ENCODE data around the gene EDC4. TPM values are rescaled to one million over a fixed set of nuclear protein-coding genes. Genes with fewer than 3 reads are reported as not detected.

EDC4 gene
- total and polyA plus RNA-seq, 2 donors from 2014 or later = 44.7 to 56.5 TPM

- peaks cover 0 to 21% (median 17%) of the 10 kb centered on the region in 3 donors for H3K4me1 ChIP-seq (ENCODE audit: control insufficient read depth in 2 of 3, insufficient read depth in 2 of 3, low read depth in 1 of 3, low read length in 3 of 3)
- TF ChIP-seq CTCF (IDR thresholded peaks at IDR 0.05; ENCODE audit: borderline replicate concordance, extremely low read depth, insufficient read depth) = no peak
- intact Hi-C loops (cut with DNase I) = no loop called here
- no peak overlapping the region for H3K9ac ChIP-seq (ENCODE audit: low read length in 3 of 3)
- no peaks in the 10 kb centered on the region for H3K27me3 ChIP-seq (ENCODE audit: control insufficient read depth, insufficient read depth, low read length)
- DNase-seq (no peak), FAIRE-seq (no peak)
- no peaks in the 10 kb centered on the region for H3K9me3 ChIP-seq (ENCODE audit: control insufficient read depth in 2 of 3, insufficient read depth in 1 of 3, low read length in 3 of 3)
- H3K27ac ChIP-seq (ENCODE audit: low read depth in 2 of 2, low read length in 2 of 2) = no peak overlapping the region
- H3K4me3 ChIP-seq (ENCODE audit: low read length in 3 of 3) = no peak overlapping the region
- H3K36me3 ChIP-seq (ENCODE audit: control insufficient read depth in 2 of 3, insufficient read depth in 3 of 3, low read length in 3 of 3) = peaks cover 0 to 13% (median 0%) of the 10 kb centered on the region in 3 donors
These were observed 44.4 kb downstream of the EDC4 start for GRCh38 chr16:67917140-67917851.

- no peaks in the 10 kb centered on the region for H3K27me3 ChIP-seq (ENCODE audit: control insufficient read depth, insufficient read depth, low read length)
- FAIRE-seq = no peak
- DNase-seq = no peak
- no peaks in the 10 kb centered on the region for H3K9me3 ChIP-seq (ENCODE audit: control insufficient read depth in 2 of 3, insufficient read depth in 1 of 3, low read length in 3 of 3)
- peaks cover 0 to 21% (median 17%) of the 10 kb centered on the region in 3 donors for H3K4me1 ChIP-seq (ENCODE audit: control insufficient read depth in 2 of 3, insufficient read depth in 2 of 3, low read depth in 1 of 3, low read length in 3 of 3)
- no peak overlapping the region for H3K27ac ChIP-seq (ENCODE audit: low read depth in 2 of 2, low read length in 2 of 2)
- intact Hi-C loops (cut with DNase I) = no loop called here
- no peak for TF ChIP-seq CTCF (IDR thresholded peaks at IDR 0.05; ENCODE audit: borderline replicate concordance, extremely low read depth, insufficient read depth)
- no peak overlapping the region for H3K9ac ChIP-seq (ENCODE audit: low read length in 3 of 3)
- no peak overlapping the region for H3K4me3 ChIP-seq (ENCODE audit: low read length in 3 of 3)
- H3K36me3 ChIP-seq (ENCODE audit: control insufficient read depth in 2 of 3, insufficient read depth in 3 of 3, low read length in 3 of 3) = peaks cover 0 to 13% (median 0%) of the 10 kb centered on the region in 3 donors
These were observed 45.0 kb downstream of the EDC4 start for GRCh38 chr16:67917852-67918236.

GRCh38 chr16:67919622-67920221 is 46.9 kb downstream of the EDC4 start:
- Histone ChIP-seq H3K9ac (ENCODE audit: low read length in 3 of 3) (no peak overlapping the region), H3K9me3 (ENCODE audit: control insufficient read depth in 2 of 3, insufficient read depth in 1 of 3, low read length in 3 of 3) (no peaks in the 10 kb centered on the region), H3K27ac (ENCODE audit: low read depth in 2 of 2, low read length in 2 of 2) (no peak overlapping the region), H3K27me3 (ENCODE audit: control insufficient read depth, insufficient read depth, low read length) (no peaks in the 10 kb centered on the region), H3K4me3 (ENCODE audit: low read length in 3 of 3) (no peak overlapping the region), H3K4me1 (ENCODE audit: control insufficient read depth in 2 of 3, insufficient read depth in 2 of 3, low read depth in 1 of 3, low read length in 3 of 3) (peaks cover 0 to 20% (median 16%) of the 10 kb centered on the region in 3 donors), H3K36me3 (ENCODE audit: control insufficient read depth in 2 of 3, insufficient read depth in 3 of 3, low read length in 3 of 3) (peaks cover 0 to 15% (median 0%) of the 10 kb centered on the region in 3 donors)
- DNase-seq (no peak), FAIRE-seq (no peak)
- TF ChIP-seq CTCF (IDR thresholded peaks at IDR 0.05; ENCODE audit: borderline replicate concordance, extremely low read depth, insufficient read depth) = no peak
- intact Hi-C loops (cut with DNase I) = loop anchor here (10.0 kb wide), 2 partner anchors 105 to 245 kb away; no protein-coding TSS in a partner anchor

Data from kidney (tissue), 14 donors.